Measurements from ENCODE around the gene DHFR. TPM values are rescaled to one million over a fixed set of nuclear protein-coding genes. Genes with fewer than 3 reads are reported as not detected.

Gene DHFR
- total RNA-seq, 3 donors from 2014 or later = 6.9 to 22.4 (median 10.8) TPM

DNA sequence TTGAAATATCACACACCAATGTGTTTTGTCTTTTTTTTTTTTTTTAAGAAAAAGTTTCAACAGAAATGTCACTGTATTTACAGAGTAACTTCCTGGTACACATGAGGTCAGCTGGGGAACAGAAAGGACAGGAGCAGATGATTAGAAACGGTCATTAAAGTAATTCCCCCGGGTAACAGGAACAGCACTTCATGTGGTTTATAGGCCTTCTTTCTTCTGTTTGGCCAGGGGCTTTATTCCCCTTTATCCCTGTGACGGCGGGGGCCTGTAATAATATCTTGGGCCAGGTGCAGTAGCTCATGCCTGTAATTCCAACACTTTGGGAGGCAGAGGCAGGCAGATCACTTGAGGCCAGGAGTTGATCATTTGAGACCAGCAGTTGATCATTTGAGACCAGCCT, 30.8 kb downstream of the DHFR start:
- TF ChIP-seq, protein P1, sequence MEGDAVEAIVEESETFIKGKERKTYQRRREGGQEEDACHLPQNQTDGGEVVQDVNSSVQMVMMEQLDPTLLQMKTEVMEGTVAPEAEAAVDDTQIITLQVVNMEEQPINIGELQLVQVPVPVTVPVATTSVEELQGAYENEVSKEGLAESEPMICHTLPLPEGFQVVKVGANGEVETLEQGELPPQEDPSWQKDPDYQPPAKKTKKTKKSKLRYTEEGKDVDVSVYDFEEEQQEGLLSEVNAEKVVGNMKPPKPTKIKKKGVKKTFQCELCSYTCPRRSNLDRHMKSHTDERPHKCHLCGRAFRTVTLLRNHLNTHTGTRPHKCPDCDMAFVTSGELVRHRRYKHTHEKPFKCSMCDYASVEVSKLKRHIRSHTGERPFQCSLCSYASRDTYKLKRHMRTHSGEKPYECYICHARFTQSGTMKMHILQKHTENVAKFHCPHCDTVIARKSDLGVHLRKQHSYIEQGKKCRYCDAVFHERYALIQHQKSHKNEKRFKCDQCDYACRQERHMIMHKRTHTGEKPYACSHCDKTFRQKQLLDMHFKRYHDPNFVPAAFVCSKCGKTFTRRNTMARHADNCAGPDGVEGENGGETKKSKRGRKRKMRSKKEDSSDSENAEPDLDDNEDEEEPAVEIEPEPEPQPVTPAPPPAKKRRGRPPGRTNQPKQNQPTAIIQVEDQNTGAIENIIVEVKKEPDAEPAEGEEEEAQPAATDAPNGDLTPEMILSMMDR (IDR thresholded peaks at IDR 0.05) = no peak
- TF ChIP-seq POLR2AphosphoS5 (IDR thresholded peaks at IDR 0.05) (no peak), POLR2A (IDR thresholded peaks at IDR 0.05) (no peak)
- Histone ChIP-seq H3K27me3 (no peaks in the 10 kb centered on the region), H3K4me1 (no peaks in the 10 kb centered on the region), H3K36me3 (no peaks in the 10 kb centered on the region), H3K9me3 (no peaks in the 10 kb centered on the region), H3K27ac (peak overlapping the region in 1 of 2 donors; percentile 32), H3K4me3 (no peak overlapping the region)
- no peak for DNase-seq (ENCODE audit: low spot score in 2 of 2)
- intact Hi-C loops (cut with DNase I; ENCODE audit: low total_unique reads) = no loop called here

DNA sequence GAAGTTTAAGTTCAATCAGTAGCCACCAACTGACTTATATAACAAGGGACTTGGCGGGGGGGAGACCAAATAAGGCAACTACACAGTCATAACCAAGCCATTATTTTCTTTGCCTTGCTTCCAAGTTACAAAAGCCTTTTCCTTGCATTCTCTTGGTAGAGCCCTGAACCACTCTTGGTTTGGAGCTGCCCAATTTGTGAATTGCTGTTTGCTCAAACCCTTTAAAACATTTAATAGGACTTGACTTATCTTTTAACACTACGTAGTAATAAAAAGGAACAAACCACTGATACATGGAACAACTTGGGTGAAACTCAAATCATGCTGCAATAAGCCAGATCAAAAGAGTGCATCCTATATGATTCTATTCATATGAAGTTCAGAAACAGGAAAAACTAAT, 32.0 kb downstream of the DHFR start:
- H3K4me3 ChIP-seq = no peak overlapping the region
- H3K27ac ChIP-seq = no peak overlapping the region
- H3K9me3 ChIP-seq = no peaks in the 10 kb centered on the region
- H3K36me3 ChIP-seq = no peaks in the 10 kb centered on the region
- intact Hi-C loops (cut with DNase I; ENCODE audit: low total_unique reads) = no loop called here
- no peaks in the 10 kb centered on the region for H3K4me1 ChIP-seq
- no peaks in the 10 kb centered on the region for H3K27me3 ChIP-seq
- DNase-seq (ENCODE audit: low spot score in 2 of 2) = no peak
- TF ChIP-seq POLR2AphosphoS5 (IDR thresholded peaks at IDR 0.05) (no peak), POLR2A (IDR thresholded peaks at IDR 0.05) (no peak)
- TF ChIP-seq, protein P1 (IDR thresholded peaks at IDR 0.05) = no peak

DNA sequence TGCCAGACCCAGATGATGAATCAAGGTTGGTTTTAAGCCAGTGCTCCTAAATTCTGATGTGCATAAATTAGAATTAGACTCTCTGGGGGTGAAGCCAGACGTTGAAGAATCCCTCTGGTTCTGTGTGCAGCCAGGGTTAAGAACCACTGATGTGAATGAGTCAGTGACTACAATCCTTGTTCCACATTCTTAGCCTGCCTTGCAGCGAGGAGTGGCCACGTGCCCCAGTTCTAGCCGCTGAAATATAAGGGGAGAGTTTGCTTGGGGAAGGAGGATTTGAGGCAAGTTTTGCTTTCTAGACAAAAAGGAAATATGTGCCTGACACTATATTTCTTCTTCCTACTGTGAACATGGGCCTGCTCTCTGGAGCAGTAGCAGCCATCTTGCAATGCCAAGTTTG, 34.6 kb downstream of the DHFR start:
- Histone ChIP-seq H3K9me3 (no peaks in the 10 kb centered on the region), H3K27ac (no peak overlapping the region), H3K27me3 (no peaks in the 10 kb centered on the region), H3K4me3 (no peak overlapping the region), H3K4me1 (no peaks in the 10 kb centered on the region), H3K36me3 (no peaks in the 10 kb centered on the region)
- TF ChIP-seq POLR2AphosphoS5 (IDR thresholded peaks at IDR 0.05) = no peak
- TF ChIP-seq, protein P1 (IDR thresholded peaks at IDR 0.05) = no peak
- no peak for TF ChIP-seq POLR2A (IDR thresholded peaks at IDR 0.05)
- no peak for DNase-seq (ENCODE audit: low spot score in 2 of 2)
- intact Hi-C loops (cut with DNase I; ENCODE audit: low total_unique reads) = no loop called here

DNA sequence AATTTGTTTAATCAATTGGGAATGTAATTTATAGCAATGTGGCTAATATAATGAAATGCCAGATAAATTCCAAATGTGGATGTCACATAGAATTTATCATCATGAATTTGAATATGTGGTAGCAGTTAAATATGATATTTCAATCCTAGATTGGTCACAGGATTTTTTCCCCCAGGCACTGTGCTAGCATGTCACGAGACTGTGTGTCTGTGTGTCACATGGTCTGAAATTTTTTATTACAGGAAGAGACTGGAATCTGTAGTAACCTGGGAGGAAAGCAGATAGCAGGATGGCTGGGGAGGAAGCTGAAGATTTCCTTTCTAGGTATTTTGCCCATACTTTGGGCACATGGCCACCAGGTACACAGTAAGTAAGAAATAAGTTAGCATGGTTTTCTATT, 35.7 kb downstream of the DHFR start:
- intact Hi-C loops (cut with DNase I; ENCODE audit: low total_unique reads) = no loop called here
- Histone ChIP-seq H3K36me3 (no peaks in the 10 kb centered on the region), H3K27me3 (no peaks in the 10 kb centered on the region), H3K4me3 (no peak overlapping the region), H3K4me1 (no peaks in the 10 kb centered on the region), H3K27ac (no peak overlapping the region), H3K9me3 (no peaks in the 10 kb centered on the region)
- TF ChIP-seq POLR2A (IDR thresholded peaks at IDR 0.05) (no peak), POLR2AphosphoS5 (IDR thresholded peaks at IDR 0.05) (no peak)
- TF ChIP-seq, protein P1 (IDR thresholded peaks at IDR 0.05) = no peak
- no peak for DNase-seq (ENCODE audit: low spot score in 2 of 2)

DNA sequence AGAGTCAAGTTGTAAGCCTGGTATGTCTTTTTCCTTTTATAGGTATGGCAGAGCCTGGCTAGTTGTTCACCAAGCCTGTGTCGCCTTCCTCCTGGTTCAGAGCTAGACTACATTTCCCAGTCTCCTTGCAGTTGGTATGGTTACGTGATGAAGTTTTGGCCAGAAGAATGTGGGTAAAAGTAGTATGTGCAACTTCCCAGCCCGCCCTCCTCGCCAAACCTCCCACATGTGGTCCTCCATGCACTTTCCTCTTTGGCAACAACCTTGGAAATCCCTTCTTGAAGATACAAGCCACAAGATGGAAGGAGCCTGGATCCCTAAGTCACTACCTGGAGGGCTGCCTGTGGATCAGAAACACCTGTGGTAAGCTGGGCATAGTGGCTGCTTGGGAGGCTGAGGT, 36.3 kb downstream of the DHFR start:
- Histone ChIP-seq H3K4me3 (no peak overlapping the region), H3K27ac (no peak overlapping the region), H3K4me1 (no peaks in the 10 kb centered on the region), H3K9me3 (no peaks in the 10 kb centered on the region), H3K36me3 (no peaks in the 10 kb centered on the region), H3K27me3 (no peaks in the 10 kb centered on the region)
- TF ChIP-seq POLR2A (IDR thresholded peaks at IDR 0.05) = no peak
- no peak for TF ChIP-seq POLR2AphosphoS5 (IDR thresholded peaks at IDR 0.05)
- TF ChIP-seq, protein P1 (IDR thresholded peaks at IDR 0.05) = no peak
- intact Hi-C loops (cut with DNase I; ENCODE audit: low total_unique reads) = no loop called here
- no peak for DNase-seq (ENCODE audit: low spot score in 2 of 2)

All from breast epithelium (tissue), 4 donors.